Karpas-422 (cell line): ENCODE results near the gene NSG1. TPM values are rescaled to one million over a fixed set of nuclear protein-coding genes. Genes with fewer than 3 reads are reported as not detected.

Experiments
- DNase-seq: peaks from one replicate; pipeline ENCODE4 v3.0.0-alpha.2; 2015
- H2AFZ ChIP-seq: fragments of 200-600 bp; sonication (generic); 2 replicates; pipeline ENCODE4 v1.6.1; 2014; ENCODE audit warnings: antibody characterized with exemption, low read length, mixed read lengths
- H3K27ac ChIP-seq: fragments of 200-600 bp; sonication (generic); 2 replicates; pipeline ENCODE4 v1.5.1; 2014; ENCODE audit warnings: mild to moderate bottlenecking, low read length, moderate library complexity
- H3K27me3 ChIP-seq: fragments of 200-600 bp; sonication (generic); 2 replicates; pipeline ENCODE4 v1.6.1; 2014; ENCODE audit warnings: low read length, mixed read lengths
- H3K36me3 ChIP-seq: fragments of 200-600 bp; sonication (generic); 2 replicates; pipeline ENCODE4 v1.6.1; 2014; ENCODE audit warnings: low read length, mixed read lengths; ENCODE audit not compliant: insufficient read depth
- H3K4me1 ChIP-seq: fragments of 200-600 bp; sonication (generic); 2 replicates; pipeline ENCODE4 v1.6.1; 2014; ENCODE audit warnings: mild to moderate bottlenecking, low read length, mixed read lengths
- H3K4me2 ChIP-seq: fragments of 200-600 bp; sonication (generic); 2 replicates; pipeline ENCODE4 v1.6.1; 2014; ENCODE audit warnings: low read length, low read depth, mild to moderate bottlenecking; ENCODE audit not compliant: poor library complexity, severe bottlenecking
- H3K4me3 ChIP-seq: fragments of 200-600 bp; sonication (generic); 2 replicates; pipeline ENCODE4 v1.5.1; 2014; ENCODE audit warnings: mild to moderate bottlenecking, antibody characterized with exemption, low read length, mixed read lengths
- H3K79me2 ChIP-seq: fragments of 200-600 bp; sonication (generic); 2 replicates; pipeline ENCODE4 v1.6.1; 2014; ENCODE audit warnings: mild to moderate bottlenecking, low read length, mixed read lengths
- H3K9ac ChIP-seq: fragments of 200-600 bp; sonication (generic); 2 replicates; pipeline ENCODE4 v1.6.0; 2014; ENCODE audit warnings: low read length
- H3K9me2 ChIP-seq: fragments of 200-600 bp; sonication (generic), shearing (Covaris generic); replicated peaks from 2 replicates; pipeline ENCODE4 v1.6.0; 2014; ENCODE audit warnings: mild to moderate bottlenecking, low read length, moderate library complexity; ENCODE audit not compliant: insufficient read depth
- H3K9me3 ChIP-seq: fragments of 300-700, 200-600 bp; sonication (generic); 2 replicates; pipeline ENCODE4 v1.6.1; 2014; ENCODE audit warnings: low read length, mixed read lengths
- H4K20me1 ChIP-seq: fragments of 200-600 bp; sonication (generic); 2 replicates; pipeline ENCODE4 v1.6.1; 2014; ENCODE audit warnings: mild to moderate bottlenecking, antibody characterized with exemption, low read length, low read depth; ENCODE audit not compliant: insufficient read depth
- total RNA-seq: library from RNA; depleted of rRNA; stranded (reverse); fragments of >200 nt; shearing (Covaris generic); gene quantifications from 2 replicates; pipeline ENCODE4 v1.2.3, GENCODE V29; 2014; ENCODE audit warnings: low replicate concordance

NSG1 gene
- total RNA-seq, 1 experiment from 2014 or later = 0.75 TPM

- H2AFZ ChIP-seq = no peak overlapping the region
Measured at GRCh38 chr4:4379540-4380087, 7.3 kb upstream of the NSG1 start.

GRCh38 chr4:4383085-4383484 is 3.8 kb upstream of the NSG1 start:
- no peaks in the 10 kb centered on the region for H3K9me2 ChIP-seq
- H4K20me1 ChIP-seq = no peaks in the 10 kb centered on the region
- no peaks in the 10 kb centered on the region for H3K27me3 ChIP-seq
- no peak overlapping the region for H2AFZ ChIP-seq
- no peak overlapping the region for H3K4me2 ChIP-seq
- no peaks in the 10 kb centered on the region for H3K9me3 ChIP-seq
- H3K9ac ChIP-seq = no peak overlapping the region
- no peak overlapping the region for H3K4me3 ChIP-seq
- DNase-seq = no peak
- peaks cover 16% of the 10 kb centered on the region for H3K4me1 ChIP-seq
- H3K36me3 ChIP-seq = no peaks in the 10 kb centered on the region
- no peaks in the 10 kb centered on the region for H3K79me2 ChIP-seq
- no peak overlapping the region for H3K27ac ChIP-seq

More at GRCh38 chr4:4379540-4380087, 7.3 kb upstream of the NSG1 start:
- H3K4me2 ChIP-seq = no peak overlapping the region
- H3K9me2 ChIP-seq = no peaks in the 10 kb centered on the region
- H3K4me1 ChIP-seq = peaks cover 16% of the 10 kb centered on the region
- no peaks in the 10 kb centered on the region for H3K27me3 ChIP-seq
- H4K20me1 ChIP-seq = no peaks in the 10 kb centered on the region
- H3K36me3 ChIP-seq = no peaks in the 10 kb centered on the region
- DNase-seq = peak; percentile 47
- no peaks in the 10 kb centered on the region for H3K9me3 ChIP-seq
- no peak overlapping the region for H3K27ac ChIP-seq
- no peaks in the 10 kb centered on the region for H3K79me2 ChIP-seq
- H3K9ac ChIP-seq = no peak overlapping the region
- H3K4me3 ChIP-seq = no peak overlapping the region

- H3K27me3 ChIP-seq = no peaks in the 10 kb centered on the region
- H3K9me3 ChIP-seq = no peaks in the 10 kb centered on the region
Measured at GRCh38 chr4:4384837-4385236, 2.1 kb upstream of the NSG1 start.

GRCh38 chr4:4385729-4386295 is 1.1 kb upstream of the NSG1 start:
- H3K4me2 ChIP-seq = no peak overlapping the region
- H3K4me3 ChIP-seq = no peak overlapping the region
- H3K27me3 ChIP-seq = no peaks in the 10 kb centered on the region
- H3K9ac ChIP-seq = no peak overlapping the region
- H2AFZ ChIP-seq = no peak overlapping the region
- no peak for DNase-seq
- no peaks in the 10 kb centered on the region for H3K79me2 ChIP-seq
- H3K36me3 ChIP-seq = no peaks in the 10 kb centered on the region
- no peaks in the 10 kb centered on the region for H3K9me2 ChIP-seq
- no peaks in the 10 kb centered on the region for H4K20me1 ChIP-seq
- peaks cover 16% of the 10 kb centered on the region for H3K4me1 ChIP-seq
- no peak overlapping the region for H3K27ac ChIP-seq
- no peaks in the 10 kb centered on the region for H3K9me3 ChIP-seq

More at GRCh38 chr4:4384837-4385236, 2.1 kb upstream of the NSG1 start:
- peak; percentile 69 for DNase-seq
- Histone ChIP-seq H2AFZ (no peak overlapping the region), H3K4me3 (no peak overlapping the region), H3K9me2 (no peaks in the 10 kb centered on the region), H3K36me3 (no peaks in the 10 kb centered on the region), H3K27ac (no peak overlapping the region), H3K79me2 (no peaks in the 10 kb centered on the region), H3K9ac (no peak overlapping the region), H3K4me2 (no peak overlapping the region), H3K4me1 (peaks cover 16% of the 10 kb centered on the region), H4K20me1 (no peaks in the 10 kb centered on the region)

GRCh38 chr4:4386296-4386735 is 586 bp upstream of the NSG1 start:
- Histone ChIP-seq H4K20me1 (no peaks in the 10 kb centered on the region), H3K4me2 (no peak overlapping the region), H2AFZ (no peak overlapping the region), H3K9ac (no peak overlapping the region), H3K4me1 (peaks cover 16% of the 10 kb centered on the region), H3K9me2 (no peaks in the 10 kb centered on the region), H3K36me3 (no peaks in the 10 kb centered on the region), H3K27ac (no peak overlapping the region), H3K4me3 (no peak overlapping the region), H3K27me3 (no peaks in the 10 kb centered on the region), H3K9me3 (no peaks in the 10 kb centered on the region), H3K79me2 (no peaks in the 10 kb centered on the region)
- DNase-seq = no peak

GRCh38 chr4:4387531-4388310 is 819 bp downstream of the NSG1 start:
- Histone ChIP-seq H3K36me3 (no peaks in the 10 kb centered on the region), H3K4me3 (no peak overlapping the region), H3K4me2 (no peak overlapping the region), H3K4me1 (peaks cover 8% of the 10 kb centered on the region), H3K79me2 (no peaks in the 10 kb centered on the region), H3K27ac (no peak overlapping the region), H3K9me3 (no peaks in the 10 kb centered on the region), H2AFZ (no peak overlapping the region), H4K20me1 (no peaks in the 10 kb centered on the region), H3K9ac (no peak overlapping the region), H3K9me2 (no peaks in the 10 kb centered on the region), H3K27me3 (no peaks in the 10 kb centered on the region)
- DNase-seq = no peak

GRCh38 chr4:4388311-4388790 is 1.4 kb downstream of the NSG1 start:
- no peak overlapping the region for H3K27ac ChIP-seq
- no peaks in the 10 kb centered on the region for H3K9me2 ChIP-seq
- H4K20me1 ChIP-seq = no peaks in the 10 kb centered on the region
- no peak for DNase-seq
- H3K4me3 ChIP-seq = no peak overlapping the region
- H3K36me3 ChIP-seq = no peaks in the 10 kb centered on the region
- no peaks in the 10 kb centered on the region for H3K9me3 ChIP-seq
- H3K4me2 ChIP-seq = no peak overlapping the region
- no peak overlapping the region for H2AFZ ChIP-seq
- no peak overlapping the region for H3K9ac ChIP-seq
- no peaks in the 10 kb centered on the region for H3K79me2 ChIP-seq
- no peaks in the 10 kb centered on the region for H3K27me3 ChIP-seq
- H3K4me1 ChIP-seq = peaks cover 1% of the 10 kb centered on the region

GRCh38 chr4:4388836-4389575 is 2.1 kb downstream of the NSG1 start:
- Histone ChIP-seq H2AFZ (no peak overlapping the region), H3K27me3 (no peaks in the 10 kb centered on the region), H3K4me2 (no peak overlapping the region), H3K9me2 (no peaks in the 10 kb centered on the region), H3K9me3 (no peaks in the 10 kb centered on the region), H3K27ac (no peak overlapping the region), H3K79me2 (no peaks in the 10 kb centered on the region), H3K9ac (no peak overlapping the region), H3K36me3 (no peaks in the 10 kb centered on the region), H3K4me3 (no peak overlapping the region), H3K4me1 (no peaks in the 10 kb centered on the region), H4K20me1 (no peaks in the 10 kb centered on the region)
- no peak for DNase-seq
